Cardiac fibroblast (primary cell): ENCODE results near the gene PTH2.

Source experiments
- DNase-seq, 2 donors: peaks; one replicate each; pipeline versions ENCODE4 v3.0.0 to v3.0.0-alpha.2; 2010; ENCODE audit warnings: low read depth in 2 of 2
- H3K4me3 ChIP-seq, 2 donors: replicated peaks in 1 of 2; 1 replicate in 1 of 2; 2 replicates in 1 of 2; pipeline ENCODE4 v1.5.1; 2011; ENCODE audit warnings: low read depth in 2 of 2, low read length in 2 of 2, mild to moderate bottlenecking in 2 of 2, moderate library complexity in 1 of 2
- CTCF ChIP-seq: IDR thresholded peaks from one replicate; pipeline ENCODE4 v1.5.1; 2011; ENCODE audit warnings: low read depth, mild to moderate bottlenecking, low read length, inconsistent platforms

PTH2 gene

DNA sequence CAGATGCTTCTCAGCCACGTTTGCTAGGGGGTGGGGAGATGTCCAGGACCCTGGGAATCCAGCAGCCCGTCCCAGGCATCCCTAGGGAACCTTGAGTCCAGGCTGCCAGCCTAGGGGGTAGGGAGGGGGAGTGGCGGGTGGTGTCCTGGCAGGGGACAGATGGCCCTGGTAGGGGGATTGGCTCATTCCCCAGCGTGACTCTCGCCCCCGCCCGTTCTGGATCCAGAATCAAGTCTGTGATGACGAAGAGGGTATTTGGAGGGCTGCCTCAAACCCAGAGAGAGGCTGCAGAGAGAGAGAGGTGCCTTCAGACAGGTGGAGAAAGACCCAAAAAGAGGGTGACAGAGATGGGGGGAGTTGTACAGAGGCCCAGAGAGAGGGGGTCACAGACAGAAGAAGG, 14.0 kb upstream of the PTH2 start:
- TF ChIP-seq CTCF: no peak
- no peak for DNase-seq
- no peak overlapping the region for H3K4me3 ChIP-seq

DNA sequence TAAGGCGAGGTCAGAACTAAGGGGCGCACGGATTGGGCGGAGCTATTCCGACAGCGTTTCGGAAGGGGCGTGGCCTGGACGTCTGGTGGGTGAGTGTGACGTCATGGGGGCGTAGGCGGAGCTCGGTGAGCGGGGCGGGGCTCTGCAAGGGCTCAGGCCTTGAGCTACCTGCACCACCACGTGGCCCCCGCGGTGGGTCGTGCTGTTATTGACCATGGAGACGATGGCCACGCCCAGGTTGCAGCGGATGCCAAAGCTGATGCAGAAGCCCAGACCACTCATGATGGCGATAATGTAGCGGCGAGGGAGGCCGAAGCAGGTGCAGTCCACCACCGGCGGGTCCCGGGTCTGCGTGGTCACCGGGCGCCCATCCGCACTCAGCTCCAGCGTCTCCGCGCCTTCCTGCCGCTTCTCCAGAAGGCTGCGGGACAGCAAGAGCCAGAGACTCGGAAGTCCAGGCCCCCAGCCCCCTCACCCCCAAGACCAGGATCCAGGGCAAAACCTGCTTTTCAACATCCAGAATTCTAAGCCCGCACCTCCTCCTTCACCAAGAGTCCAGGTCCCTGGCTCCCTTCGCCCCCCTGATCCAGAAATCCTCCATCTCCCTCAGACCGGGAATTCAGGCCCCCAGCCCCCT, 13.3 kb upstream of the PTH2 start:
- H3K4me3 ChIP-seq: no peak overlapping the region
- TF ChIP-seq CTCF: no peak
- no peak for DNase-seq

- DNase-seq: no peak
- no peak for TF ChIP-seq CTCF
- H3K4me3 ChIP-seq: no peak overlapping the region
Observed at GRCh38 chr19:49435670-49436069, 12.4 kb upstream of the PTH2 start.

- DNase-seq: no peak
- no peak overlapping the region for H3K4me3 ChIP-seq
- no peak for TF ChIP-seq CTCF
Observed at GRCh38 chr19:49434907-49435583, 11.8 kb upstream of the PTH2 start.

- no peak overlapping the region for H3K4me3 ChIP-seq
- DNase-seq: no peak
- TF ChIP-seq CTCF: no peak
Observed at GRCh38 chr19:49433240-49433901, 10.1 kb upstream of the PTH2 start.

- DNase-seq: no peak
- no peak overlapping the region for H3K4me3 ChIP-seq
- TF ChIP-seq CTCF: no peak
Observed at GRCh38 chr19:49432141-49433073, 9.2 kb upstream of the PTH2 start.
